Stimulated activated CD8-positive, alpha-beta memory T cell treated with anti-CD3 and anti-CD28 coated beads, Interleukin-4, amount 100 ng/mL, for 48 hours (primary cell): ENCODE data around the gene SEMA4C.

ENCODE experiments used
- DNase-seq: peaks from one replicate; pipeline ENCODE4 v3.0.0-alpha.2; 2020

SEMA4C gene

GRCh38 chr2:96879545-96880040 is 9.7 kb upstream of the SEMA4C start:
- no peak for DNase-seq

- no peak for DNase-seq
These were observed 9.1 kb upstream of the SEMA4C start for GRCh38 chr2:96878796-96879544.

- DNase-seq = no peak
These were observed 8.3 kb upstream of the SEMA4C start for GRCh38 chr2:96878171-96878570.

GRCh38 chr2:96877631-96878092 is 7.8 kb upstream of the SEMA4C start:
- no peak for DNase-seq

GRCh38 chr2:96877042-96877451 is 7.2 kb upstream of the SEMA4C start:
- DNase-seq = no peak

- DNase-seq = no peak
These were observed 6.6 kb upstream of the SEMA4C start for GRCh38 chr2:96876269-96877041.

GRCh38 chr2:96875498-96876268 is 5.8 kb upstream of the SEMA4C start:
- no peak for DNase-seq

GRCh38 chr2:96874198-96874831 is 4.4 kb upstream of the SEMA4C start:
- DNase-seq = peak; percentile 46

GRCh38 chr2:96873651-96874096 is 3.8 kb upstream of the SEMA4C start:
- no peak for DNase-seq

- DNase-seq = no peak
These were observed 2.9 kb upstream of the SEMA4C start for GRCh38 chr2:96872591-96873349.

- DNase-seq = peak; percentile 69
These were observed 861 bp upstream of the SEMA4C start for GRCh38 chr2:96870626-96871255.

GRCh38 chr2:96869281-96869821 is 529 bp downstream of the SEMA4C start:
- no peak for DNase-seq

GRCh38 chr2:96868555-96869280 is 1.2 kb downstream of the SEMA4C start:
- DNase-seq = peak; percentile 81

- no peak for DNase-seq
These were observed 1.9 kb downstream of the SEMA4C start for GRCh38 chr2:96867756-96868554.

- no peak for DNase-seq
These were observed 2.7 kb downstream of the SEMA4C start for GRCh38 chr2:96866986-96867755.

- no peak for DNase-seq
These were observed 3.3 kb downstream of the SEMA4C start for GRCh38 chr2:96866586-96866985.

GRCh38 chr2:96866149-96866548 is 3.7 kb downstream of the SEMA4C start:
- DNase-seq = no peak

- no peak for DNase-seq
These were observed 4.2 kb downstream of the SEMA4C start for GRCh38 chr2:96865654-96866053.
